Measurements from ENCODE around the gene GPX1. TPM values are rescaled to one million over a fixed set of nuclear protein-coding genes. Genes with fewer than 3 reads are reported as not detected.
"Not testable (repeated sequence)": the region's sequence is repeated elsewhere in the genome, so short reads cannot be mapped to it uniquely, and the experiment has no call there.

The GPX1 gene
- 100 to 1,000 TPM; 223 to 231 TPM for total RNA-seq
- polyA plus RNA-seq, result 140 TPM

- peak within 1 kb of the TSS; percentile 87 for H3K4me3 ChIP-seq (ENCODE audit: low read length)
- no peaks in the 10 kb centered on the region for H3K27me3 ChIP-seq (ENCODE audit: insufficient read depth, low read length, poor library complexity, severe bottlenecking)
- H3K4me1 ChIP-seq (ENCODE audit: insufficient read depth, low read length), result peaks cover 17% of the 10 kb centered on the region
- Mint-ChIP-seq H3K9me3 (no peaks in the 10 kb centered on the region), H3K4me1 (peaks cover 17 to 33% (median 19%) of the 10 kb centered on the region in 3 donors), H3K27me3 (no peaks in the 10 kb centered on the region), H3K27ac (peak within 1 kb of the TSS; percentile 91 to 99 (median 94)), H3K36me3 (peaks cover 4 to 58% (median 5%) of the 10 kb centered on the region in 3 donors), H3K4me3 (peak within 1 kb of the TSS; percentile 89 to 99 (median 93))
- ChIA-PET CTCF (interaction anchor here (1.2 to 3.5 kb wide), 2 partner anchors 18 to 50 kb away, joined by 4 to 21 read pairs; partner anchors contain the start of gene USP4), POLR2A (interaction anchor here (0.6 to 2.2 kb wide), 7 partner anchors 18 to 89 kb away, joined by 3 to 19 read pairs (median 5); partner anchors contain the start of genes NICN1, RHOA, TCTA and USP4)
- DNase-seq, result peak; percentile 68 to 84 (median 75)
- H3K9me3 ChIP-seq (ENCODE audit: low read length), result no peaks in the 10 kb centered on the region
- peak within 1 kb of the TSS; percentile 59 for H3K27ac ChIP-seq (ENCODE audit: low read depth, low read length)
- peaks cover 25% of the 10 kb centered on the region for H3K36me3 ChIP-seq (ENCODE audit: insufficient read depth, low read length)
These were observed at the start of gene GPX1 for GRCh38 chr3:49358217-49358883. GPX1 (minus strand) TSS chr3:49358353; CDS start chr3:49358278, 75 bp downstream.

- POLR2A ChIA-PET, result interaction anchor here (0.6 to 0.9 kb wide), 2 partner anchors 9 to 67 kb away, joined by 3 to 4 read pairs; partner anchors contain the start of gene USP4
- no peak for DNase-seq
- Histone ChIP-seq H3K4me1 (ENCODE audit: insufficient read depth, low read length) (peaks cover 57% of the 10 kb centered on the region), H3K4me3 (ENCODE audit: low read length) (no peak overlapping the region), H3K9me3 (ENCODE audit: low read length) (no peaks in the 10 kb centered on the region), H3K36me3 (ENCODE audit: insufficient read depth, low read length) (no peaks in the 10 kb centered on the region), H3K27ac (ENCODE audit: low read depth, low read length) (no peak overlapping the region), H3K27me3 (ENCODE audit: insufficient read depth, low read length, poor library complexity, severe bottlenecking) (no peaks in the 10 kb centered on the region)
- H3K9me3 Mint-ChIP-seq, result no peaks in the 10 kb centered on the region
- H3K4me1 Mint-ChIP-seq, result peaks cover 58 to 75% (median 70%) of the 10 kb centered on the region in 3 donors
- H3K4me3 Mint-ChIP-seq, result peak overlapping the region; percentile 27 to 73 (median 54)
- CTCF ChIA-PET, result interaction anchor here (0.7 kb wide), 1 partner anchor 64 kb away, joined by 3 read pairs; no protein-coding TSS in a partner anchor
- no peaks in the 10 kb centered on the region for H3K27me3 Mint-ChIP-seq
- peaks cover 0 to 33% (median 1%) of the 10 kb centered on the region in 3 donors for H3K36me3 Mint-ChIP-seq
- peak overlapping the region; percentile 44 to 96 (median 82) for H3K27ac Mint-ChIP-seq
These were observed 48.7 kb upstream of the GPX1 start for GRCh38 chr3:49406571-49407565.

- Mint-ChIP-seq H3K4me3 (peak overlapping the region in 5 of 7 donors; percentile 0 to 58 (median 27)), H3K36me3 (peaks cover 0 to 36% (median 1%) of the 10 kb centered on the region in 3 donors), H3K4me1 (peaks cover 61 to 80% (median 76%) of the 10 kb centered on the region in 3 donors), H3K27ac (peak overlapping the region in 7 of 8 donors; percentile 55 to 95 (median 72))
- CTCF ChIA-PET, result interaction anchor here (0.9 to 1.2 kb wide), 2 partner anchors 15 to 66 kb away, joined by 3 to 4 read pairs; partner anchors contain the start of gene USP4
- H3K27ac ChIP-seq (ENCODE audit: low read depth, low read length); H3K36me3 ChIP-seq (ENCODE audit: insufficient read depth, low read length); H3K27me3 Mint-ChIP-seq; H3K9me3 Mint-ChIP-seq; H3K4me3 ChIP-seq (ENCODE audit: low read length); H3K27me3 ChIP-seq (ENCODE audit: insufficient read depth, low read length, poor library complexity, severe bottlenecking); H3K9me3 ChIP-seq (ENCODE audit: low read length); DNase-seq: not testable (repeated sequence)
- POLR2A ChIA-PET, result interaction anchor here (0.9 kb wide), 1 partner anchor 23 kb away, joined by 12 read pairs; no protein-coding TSS in a partner anchor
- peaks cover 62% of the 10 kb centered on the region for H3K4me1 ChIP-seq (ENCODE audit: insufficient read depth, low read length)
These were observed 47.4 kb upstream of the GPX1 start for GRCh38 chr3:49405570-49405969.

GRCh38 chr3:49403891-49404290, 45.7 kb upstream of the GPX1 start:
- H3K4me1 Mint-ChIP-seq, result peaks cover 60 to 80% (median 76%) of the 10 kb centered on the region in 3 donors
- H3K36me3 ChIP-seq (ENCODE audit: insufficient read depth, low read length), result no peaks in the 10 kb centered on the region

GRCh38 chr3:49401766-49402165, 43.6 kb upstream of the GPX1 start:
- Histone ChIP-seq H3K9me3 (ENCODE audit: low read length) (no peaks in the 10 kb centered on the region), H3K27me3 (ENCODE audit: insufficient read depth, low read length, poor library complexity, severe bottlenecking) (no peaks in the 10 kb centered on the region), H3K27ac (ENCODE audit: low read depth, low read length) (no peak overlapping the region), H3K4me3 (ENCODE audit: low read length) (no peak overlapping the region), H3K36me3 (ENCODE audit: insufficient read depth, low read length) (no peaks in the 10 kb centered on the region), H3K4me1 (ENCODE audit: insufficient read depth, low read length) (peaks cover 54% of the 10 kb centered on the region)
- peaks cover 58 to 78% (median 72%) of the 10 kb centered on the region in 3 donors for H3K4me1 Mint-ChIP-seq
- H3K27me3 Mint-ChIP-seq, result no peaks in the 10 kb centered on the region
- no peak overlapping the region for H3K4me3 Mint-ChIP-seq
- H3K27ac Mint-ChIP-seq, result peak overlapping the region in 3 of 8 donors; percentile 32 to 52 (median 35)
- H3K36me3 Mint-ChIP-seq, result peaks cover 0 to 54% (median 5%) of the 10 kb centered on the region in 3 donors
- ChIA-PET CTCF (interaction anchor here (0.6 kb wide), 1 partner anchor 690 kb away, joined by 3 read pairs; no protein-coding TSS in a partner anchor), POLR2A (no interaction called here)
- DNase-seq, result no peak
- no peaks in the 10 kb centered on the region for H3K9me3 Mint-ChIP-seq

More at GRCh38 chr3:49403891-49404290, 45.7 kb upstream of the GPX1 start:
- no peaks in the 10 kb centered on the region for H3K9me3 ChIP-seq (ENCODE audit: low read length)
- Mint-ChIP-seq H3K36me3 (peaks cover 0 to 44% (median 5%) of the 10 kb centered on the region in 3 donors), H3K27me3 (no peaks in the 10 kb centered on the region), H3K27ac (peak overlapping the region in 5 of 8 donors; percentile 37 to 68 (median 60)), H3K4me3 (peak overlapping the region in 2 of 7 donors; percentile 13 to 28), H3K9me3 (no peaks in the 10 kb centered on the region)
- no peak overlapping the region for H3K4me3 ChIP-seq (ENCODE audit: low read length)
- ChIA-PET POLR2A (interaction anchor here (0.5 to 0.9 kb wide), 5 partner anchors 8 to 732 kb away, joined by 3 to 5 read pairs (median 4); partner anchors contain the start of genes RHOA and TCTA), CTCF (interaction anchor here (0.7 kb wide), 1 partner anchor 17 kb away, joined by 3 read pairs; no protein-coding TSS in a partner anchor)
- H3K27ac ChIP-seq (ENCODE audit: low read depth, low read length), result no peak overlapping the region
- DNase-seq, result no peak
- no peaks in the 10 kb centered on the region for H3K27me3 ChIP-seq (ENCODE audit: insufficient read depth, low read length, poor library complexity, severe bottlenecking)
- H3K4me1 ChIP-seq (ENCODE audit: insufficient read depth, low read length), result peaks cover 56% of the 10 kb centered on the region

- Mint-ChIP-seq H3K36me3 (peaks cover 0 to 60% (median 4%) of the 10 kb centered on the region in 3 donors), H3K27ac (peak overlapping the region in 5 of 8 donors; percentile 15 to 91 (median 40)), H3K27me3 (no peaks in the 10 kb centered on the region), H3K9me3 (no peaks in the 10 kb centered on the region), H3K4me3 (peak overlapping the region in 2 of 7 donors; percentile 24 to 52), H3K4me1 (peaks cover 61 to 85% (median 77%) of the 10 kb centered on the region in 3 donors)
- no peak for DNase-seq
- Histone ChIP-seq H3K27me3 (ENCODE audit: insufficient read depth, low read length, poor library complexity, severe bottlenecking) (no peaks in the 10 kb centered on the region), H3K4me1 (ENCODE audit: insufficient read depth, low read length) (peaks cover 59% of the 10 kb centered on the region), H3K9me3 (ENCODE audit: low read length) (no peaks in the 10 kb centered on the region), H3K36me3 (ENCODE audit: insufficient read depth, low read length) (no peaks in the 10 kb centered on the region), H3K4me3 (ENCODE audit: low read length) (no peak overlapping the region), H3K27ac (ENCODE audit: low read depth, low read length) (no peak overlapping the region)
- ChIA-PET POLR2A (no interaction called here), CTCF (interaction anchor here (0.6 to 1.2 kb wide), 2 partner anchors 11 to 59 kb away, joined by 4 to 6 read pairs; partner anchors contain the start of gene USP4)
These were observed 41.3 kb upstream of the GPX1 start for GRCh38 chr3:49399461-49399860.

- H3K36me3 ChIP-seq (ENCODE audit: insufficient read depth, low read length), result no peaks in the 10 kb centered on the region
- Mint-ChIP-seq H3K9me3 (no peaks in the 10 kb centered on the region), H3K27me3 (no peaks in the 10 kb centered on the region), H3K4me3 (peak overlapping the region in 3 of 7 donors; percentile 1 to 12 (median 1)), H3K27ac (peak overlapping the region in 6 of 8 donors; percentile 19 to 58 (median 28)), H3K4me1 (peaks cover 67 to 86% (median 80%) of the 10 kb centered on the region in 3 donors), H3K36me3 (peaks cover 0 to 63% (median 4%) of the 10 kb centered on the region in 3 donors)
- H3K27ac ChIP-seq (ENCODE audit: low read depth, low read length), result no peak overlapping the region
- peaks cover 63% of the 10 kb centered on the region for H3K4me1 ChIP-seq (ENCODE audit: insufficient read depth, low read length)
- DNase-seq, result no peak
- no peak overlapping the region for H3K4me3 ChIP-seq (ENCODE audit: low read length)
- ChIA-PET POLR2A (no interaction called here), CTCF (interaction anchor here (1.6 kb wide), 1 partner anchor 57 kb away, joined by 4 read pairs; the partner anchor contains the start of gene USP4)
- no peaks in the 10 kb centered on the region for H3K27me3 ChIP-seq (ENCODE audit: insufficient read depth, low read length, poor library complexity, severe bottlenecking)
- no peaks in the 10 kb centered on the region for H3K9me3 ChIP-seq (ENCODE audit: low read length)
These were observed 39.3 kb upstream of the GPX1 start for GRCh38 chr3:49397470-49397869.
